ENCODE results near the gene NSG2.

The NSG2 gene

GRCh38 chr5:174155281-174155680 lies 109.8 kb downstream of the NSG2 start:
- Histone ChIP-seq H3K27me3 (ENCODE audit: control insufficient read depth, insufficient read depth, low read length) (no peaks in the 10 kb centered on the region), H2AFZ (no peak overlapping the region), H3K27ac (no peak overlapping the region), H3K4me1 (no peaks in the 10 kb centered on the region), H3K9me3 (ENCODE audit: control insufficient read depth, low read length) (no peaks in the 10 kb centered on the region), H3K9ac (no peak overlapping the region), H3K4me2 (ENCODE audit: low read length) (no peak overlapping the region), H3K4me3 (ENCODE audit: low read depth, low read length) (no peak overlapping the region), H3K79me2 (no peaks in the 10 kb centered on the region), H3K36me3 (ENCODE audit: control insufficient read depth, insufficient read depth, low read length) (no peaks in the 10 kb centered on the region)
- TF ChIP-seq CTCF (IDR thresholded peaks at IDR 0.05), result no peak

GRCh38 chr5:174155706-174156105 lies 110.2 kb downstream of the NSG2 start:
- Histone ChIP-seq H3K27me3 (ENCODE audit: control insufficient read depth, insufficient read depth, low read length) (no peaks in the 10 kb centered on the region), H3K9me3 (ENCODE audit: control insufficient read depth, low read length) (no peaks in the 10 kb centered on the region), H3K4me3 (ENCODE audit: low read depth, low read length) (no peak overlapping the region), H3K9ac (no peak overlapping the region), H3K4me2 (ENCODE audit: low read length) (no peak overlapping the region), H3K79me2 (no peaks in the 10 kb centered on the region), H3K36me3 (ENCODE audit: control insufficient read depth, insufficient read depth, low read length) (no peaks in the 10 kb centered on the region), H2AFZ (no peak overlapping the region), H3K4me1 (no peaks in the 10 kb centered on the region), H3K27ac (no peak overlapping the region)
- TF ChIP-seq CTCF (IDR thresholded peaks at IDR 0.05), result no peak

- Histone ChIP-seq H3K36me3 (ENCODE audit: control insufficient read depth, insufficient read depth, low read length) (no peaks in the 10 kb centered on the region), H3K9ac (no peak overlapping the region), H3K4me3 (ENCODE audit: low read depth, low read length) (no peak overlapping the region), H3K27ac (no peak overlapping the region), H3K79me2 (no peaks in the 10 kb centered on the region), H2AFZ (no peak overlapping the region), H3K27me3 (ENCODE audit: control insufficient read depth, insufficient read depth, low read length) (no peaks in the 10 kb centered on the region), H3K9me3 (ENCODE audit: control insufficient read depth, low read length) (no peaks in the 10 kb centered on the region), H3K4me2 (ENCODE audit: low read length) (no peak overlapping the region), H3K4me1 (no peaks in the 10 kb centered on the region)
- TF ChIP-seq CTCF (IDR thresholded peaks at IDR 0.05), result no peak
Measured at GRCh38 chr5:174157048-174157447, 111.5 kb downstream of the NSG2 start.

All from parathyroid adenoma (tissue), 2 donors.